ENCODE measurements around the gene ADAMTS15.

The ADAMTS15 gene

DNA sequence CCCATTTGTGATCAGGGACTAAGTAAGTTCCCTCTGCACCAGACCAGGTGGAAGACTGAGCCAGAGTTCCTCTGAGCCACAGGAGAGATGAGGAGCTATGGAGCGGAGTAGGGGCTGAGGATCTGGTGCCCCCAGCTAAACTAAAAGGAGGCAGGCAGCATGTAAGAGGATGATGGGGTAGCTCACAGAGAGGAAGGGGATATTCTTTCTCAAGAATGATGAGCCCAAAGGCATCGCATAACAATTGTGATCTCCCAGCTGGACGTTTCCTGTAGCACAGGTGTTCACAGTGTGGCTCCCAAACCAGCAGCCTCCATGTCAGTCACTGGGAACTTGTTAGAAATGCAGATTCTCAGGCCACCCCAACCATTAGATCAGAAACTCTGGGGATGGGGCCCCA lies 44.5 kb upstream of the ADAMTS15 start:
- TF ChIP-seq, protein P1, sequence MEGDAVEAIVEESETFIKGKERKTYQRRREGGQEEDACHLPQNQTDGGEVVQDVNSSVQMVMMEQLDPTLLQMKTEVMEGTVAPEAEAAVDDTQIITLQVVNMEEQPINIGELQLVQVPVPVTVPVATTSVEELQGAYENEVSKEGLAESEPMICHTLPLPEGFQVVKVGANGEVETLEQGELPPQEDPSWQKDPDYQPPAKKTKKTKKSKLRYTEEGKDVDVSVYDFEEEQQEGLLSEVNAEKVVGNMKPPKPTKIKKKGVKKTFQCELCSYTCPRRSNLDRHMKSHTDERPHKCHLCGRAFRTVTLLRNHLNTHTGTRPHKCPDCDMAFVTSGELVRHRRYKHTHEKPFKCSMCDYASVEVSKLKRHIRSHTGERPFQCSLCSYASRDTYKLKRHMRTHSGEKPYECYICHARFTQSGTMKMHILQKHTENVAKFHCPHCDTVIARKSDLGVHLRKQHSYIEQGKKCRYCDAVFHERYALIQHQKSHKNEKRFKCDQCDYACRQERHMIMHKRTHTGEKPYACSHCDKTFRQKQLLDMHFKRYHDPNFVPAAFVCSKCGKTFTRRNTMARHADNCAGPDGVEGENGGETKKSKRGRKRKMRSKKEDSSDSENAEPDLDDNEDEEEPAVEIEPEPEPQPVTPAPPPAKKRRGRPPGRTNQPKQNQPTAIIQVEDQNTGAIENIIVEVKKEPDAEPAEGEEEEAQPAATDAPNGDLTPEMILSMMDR (IDR thresholded peaks at IDR 0.05; ENCODE audit: insufficient read depth, low read depth, low read length, missing control alignments), result no peak
- no peak for DNase-seq (ENCODE audit: low read depth)
- no peak overlapping the region for H3K4me3 ChIP-seq (ENCODE audit: low read length)

DNA sequence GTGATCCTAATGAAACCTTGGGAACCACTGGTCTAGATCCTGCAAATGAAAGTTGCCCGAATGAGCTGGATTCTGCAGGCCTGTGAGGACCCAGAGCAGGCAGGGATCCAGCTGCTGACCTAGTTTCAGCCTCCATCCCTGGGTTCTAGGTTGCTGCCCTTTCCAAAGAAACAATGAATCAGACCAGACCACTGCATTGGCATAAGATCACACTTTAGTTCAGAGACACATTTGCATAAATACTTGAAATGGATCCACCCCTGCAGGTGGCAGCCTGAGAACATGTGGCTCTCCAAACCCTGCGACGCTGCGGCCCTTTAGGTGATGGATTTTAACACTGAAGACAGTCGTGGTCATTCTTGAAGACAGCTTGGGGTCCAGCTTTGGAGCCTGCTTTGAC lies 43.7 kb upstream of the ADAMTS15 start:
- TF ChIP-seq, protein P1 (IDR thresholded peaks at IDR 0.05; ENCODE audit: insufficient read depth, low read depth, low read length, missing control alignments), result no peak
- no peak overlapping the region for H3K4me3 ChIP-seq (ENCODE audit: low read length)
- no peak for DNase-seq (ENCODE audit: low read depth)

DNA sequence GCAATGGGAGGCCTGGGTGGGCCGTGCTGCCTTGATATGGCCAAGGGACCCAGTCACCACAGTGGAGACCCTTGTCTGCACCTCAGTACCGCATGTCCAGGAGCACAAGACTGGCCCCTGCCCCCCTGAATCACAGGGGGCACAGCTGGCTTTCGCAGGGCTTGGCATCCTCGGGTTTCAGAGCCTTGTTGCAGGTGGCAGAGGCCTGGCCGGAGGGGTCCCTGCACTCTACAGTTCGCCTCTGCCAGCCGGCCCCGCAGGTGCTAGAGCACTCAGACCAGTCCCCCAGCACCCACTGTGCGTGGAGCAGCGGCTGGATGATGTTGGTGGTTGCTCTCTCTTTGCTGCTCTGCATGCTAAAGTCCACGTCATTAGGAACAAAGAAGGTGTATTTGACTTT lies 43.0 kb upstream of the ADAMTS15 start:
- TF ChIP-seq, protein P1 (IDR thresholded peaks at IDR 0.05; ENCODE audit: insufficient read depth, low read depth, low read length, missing control alignments), result no peak

DNA sequence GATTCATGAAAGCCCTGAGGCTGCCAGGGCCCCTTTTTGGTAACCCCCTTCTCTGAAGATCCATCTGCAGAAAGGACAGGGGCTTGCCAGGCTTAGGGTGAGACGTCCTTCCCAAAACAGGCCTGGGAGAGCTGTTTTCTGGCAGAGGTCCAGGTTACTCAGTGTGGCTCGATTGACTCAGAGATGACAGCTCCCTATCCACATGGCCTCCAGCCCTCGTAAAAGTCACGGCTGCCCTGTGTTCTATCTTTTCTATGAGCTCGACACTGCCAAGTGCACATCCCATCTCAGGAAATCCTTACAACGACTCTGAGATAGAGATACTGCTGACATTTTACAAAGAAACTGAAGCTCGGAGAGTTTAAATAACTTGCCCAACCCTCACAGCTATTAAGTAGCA lies 40.5 kb upstream of the ADAMTS15 start:
- TF ChIP-seq, protein P1 (IDR thresholded peaks at IDR 0.05; ENCODE audit: insufficient read depth, low read depth, low read length, missing control alignments), result no peak
- DNase-seq (ENCODE audit: low read depth), result peak; percentile 96
- H3K4me3 ChIP-seq (ENCODE audit: low read length), result no peak overlapping the region

More for the DNA sequence above, 43.0 kb upstream of the ADAMTS15 start:
- no peak for DNase-seq (ENCODE audit: low read depth)
- H3K4me3 ChIP-seq (ENCODE audit: low read length), result no peak overlapping the region

DNA sequence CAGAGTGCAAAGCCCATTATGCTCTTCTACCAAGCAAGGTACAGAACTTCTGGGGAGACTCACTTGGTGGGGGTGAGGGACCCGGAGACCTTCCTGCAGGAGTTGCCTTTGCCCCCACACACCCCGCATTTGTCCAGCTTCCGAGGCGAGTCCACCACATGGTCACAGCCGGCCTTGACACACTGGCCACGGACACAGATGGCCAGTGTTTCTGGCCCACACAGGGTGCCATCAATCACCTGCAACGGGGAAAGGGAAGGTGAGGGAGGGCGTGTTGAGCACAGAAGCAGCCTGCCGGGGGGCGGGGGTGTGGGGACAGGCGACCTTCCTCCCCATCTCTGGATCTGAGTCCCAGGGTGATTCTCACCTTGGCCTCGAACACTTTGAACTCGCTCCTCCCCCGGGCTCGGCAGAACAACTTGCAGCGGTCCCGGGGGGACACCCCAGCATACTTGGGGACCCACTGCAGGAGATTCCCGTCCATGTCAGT lies 40.0 kb upstream of the ADAMTS15 start:
- no peak for DNase-seq (ENCODE audit: low read depth)
- TF ChIP-seq, protein P1 (IDR thresholded peaks at IDR 0.05; ENCODE audit: insufficient read depth, low read depth, low read length, missing control alignments), result no peak
- H3K4me3 ChIP-seq (ENCODE audit: low read length), result no peak overlapping the region

DNA sequence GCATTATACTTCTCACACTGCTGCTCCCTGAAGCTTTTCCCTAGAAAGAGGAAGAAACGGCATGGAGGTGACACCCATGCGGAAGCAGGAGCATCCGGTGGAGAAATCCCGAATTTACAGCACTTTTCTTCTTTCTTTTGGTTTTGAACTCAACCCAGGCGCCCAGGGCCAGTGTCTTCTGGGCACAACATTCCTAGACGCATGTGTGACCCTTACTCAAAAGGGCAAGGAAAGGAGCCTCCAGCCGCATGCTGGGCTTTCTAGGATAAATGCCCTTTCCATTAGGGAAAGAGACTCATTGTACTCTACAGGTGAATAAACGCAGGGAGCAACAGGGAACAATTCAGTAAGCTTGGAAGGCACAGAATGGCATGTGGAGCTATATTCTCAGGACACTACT lies 39.5 kb upstream of the ADAMTS15 start:
- DNase-seq (ENCODE audit: low read depth), result no peak
- TF ChIP-seq, protein P1 (IDR thresholded peaks at IDR 0.05; ENCODE audit: insufficient read depth, low read depth, low read length, missing control alignments), result no peak
- no peak overlapping the region for H3K4me3 ChIP-seq (ENCODE audit: low read length)

DNA sequence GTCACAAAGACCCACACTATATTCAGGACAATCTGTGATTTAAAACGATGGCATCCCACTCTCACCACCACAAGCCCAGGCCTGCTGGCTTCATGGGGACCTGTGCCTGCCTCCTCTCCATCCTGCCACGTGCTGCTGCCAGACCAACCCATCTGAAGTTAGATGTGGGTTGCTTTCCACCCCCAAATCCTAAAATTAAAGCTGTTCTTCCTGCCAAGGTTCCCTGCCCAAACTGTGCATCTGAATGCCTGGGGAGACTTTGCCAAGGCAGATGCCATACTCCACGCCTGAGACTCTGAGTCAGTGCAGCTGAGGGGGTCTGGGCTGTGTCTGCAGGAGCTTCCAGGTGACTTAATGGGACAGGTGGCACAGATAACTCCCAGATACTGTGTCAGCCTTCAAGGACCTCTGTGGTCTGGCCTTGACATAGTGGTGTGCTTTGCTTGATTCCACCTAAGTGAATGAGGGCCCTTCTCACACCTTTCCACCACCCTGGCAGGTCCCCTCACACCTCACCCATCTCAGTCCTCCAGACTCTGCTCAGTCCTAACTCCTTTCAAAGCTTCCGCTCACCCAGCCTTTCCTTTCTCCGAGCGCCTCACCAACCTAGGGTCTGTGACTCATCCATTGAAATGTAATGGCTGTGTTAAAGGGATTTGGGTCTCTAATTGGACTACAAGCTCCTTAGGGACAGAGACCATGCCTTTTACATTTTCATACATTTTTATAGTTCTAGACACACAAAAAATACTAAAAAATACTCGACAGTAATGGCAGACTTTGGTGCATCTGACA lies 38.7 kb upstream of the ADAMTS15 start:
- TF ChIP-seq, protein P1 (IDR thresholded peaks at IDR 0.05; ENCODE audit: insufficient read depth, low read depth, low read length, missing control alignments), result no peak
- no peak overlapping the region for H3K4me3 ChIP-seq (ENCODE audit: low read length)
- no peak for DNase-seq (ENCODE audit: low read depth)
